ENCODE data around the gene AMT.

AMT gene

DNA sequence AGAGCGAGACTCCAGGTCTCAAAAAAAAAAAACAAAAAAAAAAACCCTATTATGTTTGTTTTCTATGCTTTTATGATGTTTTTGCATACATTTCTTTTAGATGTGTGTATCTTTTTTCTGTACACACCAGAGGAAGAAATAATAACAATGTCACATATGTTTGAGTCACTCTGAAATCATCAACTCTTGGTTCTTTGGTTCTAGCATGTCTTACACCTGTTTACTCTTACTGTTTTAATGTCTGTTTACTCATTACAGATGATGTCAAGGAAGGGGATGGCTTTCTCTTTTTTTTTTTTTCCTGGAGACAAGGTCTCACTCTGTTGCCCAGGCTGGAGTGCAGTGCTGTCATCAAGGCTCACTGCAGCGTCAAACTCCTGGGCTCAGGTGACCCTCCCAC lies 34.6 kb downstream of the AMT start:
- no peak for FAIRE-seq

GRCh38 chr3:49386056-49386756 lies 36.1 kb downstream of the AMT start:
- no peak for FAIRE-seq

DNA sequence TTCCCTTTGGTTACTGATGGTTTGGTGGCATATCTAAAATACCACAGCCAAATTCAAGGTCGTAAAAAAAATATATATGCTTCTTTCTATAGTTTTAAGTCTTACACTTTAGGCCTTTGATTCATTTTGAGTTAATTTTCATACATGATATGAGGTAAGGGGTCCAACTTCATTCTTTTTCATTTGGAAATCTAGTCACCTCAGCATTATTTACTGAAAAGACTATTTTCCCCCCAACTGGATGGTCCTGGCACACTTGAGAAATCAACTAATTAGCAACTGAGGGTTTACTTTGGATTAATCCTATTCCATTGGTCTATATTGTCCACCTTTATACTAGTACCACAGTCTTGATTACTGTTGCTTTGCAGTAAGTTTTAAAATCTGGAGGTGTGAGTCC lies 36.7 kb downstream of the AMT start:
- no peak for FAIRE-seq

DNA sequence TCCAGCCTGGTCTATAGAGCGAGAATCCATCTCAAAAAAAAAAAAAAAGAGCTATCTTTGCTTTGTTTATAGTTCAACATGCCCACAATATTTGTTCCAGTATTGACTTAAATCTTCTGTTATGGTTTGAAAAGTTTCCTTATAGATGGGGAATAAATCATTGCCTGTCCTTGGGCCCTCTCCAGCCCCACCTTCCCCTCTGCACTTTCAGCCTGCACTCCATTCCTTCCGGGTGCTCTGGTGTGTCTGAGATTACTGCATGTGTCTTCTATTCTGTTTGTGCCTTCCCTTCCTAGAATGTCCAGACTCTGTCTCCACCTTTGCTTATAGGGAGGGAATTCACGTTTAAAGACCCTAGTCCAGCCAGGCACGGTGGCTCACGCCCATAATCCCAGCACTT lies 38.9 kb downstream of the AMT start:
- no peak for FAIRE-seq

DNA sequence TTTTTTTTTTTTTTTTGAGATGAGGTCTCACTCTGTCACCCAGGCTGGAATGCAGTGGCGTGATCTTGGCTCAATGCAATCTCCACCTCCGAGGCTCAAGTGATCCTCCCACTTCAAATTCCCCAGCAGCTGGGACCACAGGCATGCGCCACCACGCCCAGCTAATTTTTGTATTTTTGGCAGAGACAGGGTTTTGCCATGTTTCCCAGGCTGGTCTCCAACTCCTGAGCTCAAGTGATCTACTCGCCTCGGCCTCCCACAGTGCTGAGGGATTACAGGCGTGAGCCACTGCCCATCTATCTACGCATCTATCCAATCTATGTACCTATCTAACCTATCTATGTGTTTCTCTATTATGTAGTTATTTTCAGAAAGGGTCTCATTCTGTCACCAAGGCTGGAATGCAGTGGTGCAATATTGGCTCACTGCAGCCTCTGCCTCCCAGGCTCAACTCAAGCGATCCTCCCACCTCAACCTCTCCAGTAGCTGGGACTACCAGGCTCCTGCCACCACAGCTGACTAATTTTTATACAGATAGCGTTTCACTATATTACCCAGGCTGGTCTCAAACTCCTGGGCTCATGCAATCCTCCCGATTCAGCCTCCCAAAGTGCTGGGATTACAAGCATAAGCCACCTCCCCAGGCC lies 43.9 kb downstream of the AMT start:
- FAIRE-seq, result no peak

GRCh38 chr3:49377483-49377882 lies 44.8 kb downstream of the AMT start:
- no peak for FAIRE-seq

DNA sequence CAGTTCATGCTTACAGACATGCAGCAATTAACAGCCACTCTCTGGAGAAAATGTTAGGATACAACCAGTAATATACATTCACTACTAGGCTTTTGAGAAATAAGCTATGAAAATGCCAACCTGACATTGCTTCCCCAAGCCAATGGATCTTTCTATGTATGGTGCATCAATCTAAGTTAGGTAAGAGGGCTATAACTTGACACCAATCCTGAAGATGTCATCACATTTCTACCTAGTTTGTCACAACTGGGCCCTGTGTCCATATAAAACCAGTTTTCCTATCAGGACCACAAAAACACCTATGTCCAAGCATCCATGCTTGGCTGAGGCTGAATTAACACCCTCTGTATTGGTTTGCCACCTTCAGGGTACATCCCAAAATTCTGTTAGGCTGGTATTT lies 50.3 kb downstream of the AMT start:
- no peak for FAIRE-seq

DNA sequence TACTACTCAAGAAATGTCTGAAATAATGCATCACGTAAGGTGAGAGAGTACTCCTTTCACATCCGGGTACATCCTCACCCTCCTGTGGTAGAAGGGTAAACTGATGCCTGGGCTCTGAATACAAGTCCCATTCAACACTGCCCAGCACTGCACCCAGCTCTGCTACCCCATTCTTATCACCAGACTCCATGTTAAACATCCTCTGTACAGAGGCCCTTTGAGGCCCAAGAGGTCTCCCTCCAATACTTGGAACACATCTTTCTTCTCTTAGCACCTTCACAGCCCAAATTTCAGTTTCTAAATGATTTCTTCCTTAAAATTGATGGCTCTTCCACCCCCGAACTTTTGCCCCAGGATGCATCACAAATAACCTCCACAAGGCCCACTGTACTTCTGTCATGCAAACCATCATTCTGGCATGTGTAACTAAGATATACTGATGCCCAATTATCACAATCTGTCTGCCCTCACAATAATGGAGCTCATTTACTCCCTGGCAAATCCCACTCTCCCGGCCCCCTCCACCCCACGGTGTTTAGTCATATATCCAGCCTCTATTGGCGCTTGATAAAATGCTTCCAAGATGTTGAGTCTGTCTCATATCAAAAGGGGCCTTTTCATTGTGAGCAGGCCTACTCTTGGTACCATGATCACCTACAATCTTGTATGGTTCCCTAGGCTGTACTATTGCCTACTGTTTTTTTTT lies 51.5 kb downstream of the AMT start:
- no peak for FAIRE-seq

Data from A204.1 (cell line).